GM12874 (cell line): ENCODE data around the gene FOXP2.

ENCODE experiments used
- CTCF ChIP-seq: IDR thresholded peaks from 2 replicates; pipeline ENCODE4 v1.5.1; 2011; ENCODE audit warnings: low read depth, mild to moderate bottlenecking, control low read depth, low read length, moderate library complexity; ENCODE audit not compliant: insufficient read depth

FOXP2 gene

GRCh38 chr7:114392686-114393085 lies 21.9 kb upstream of the FOXP2 start:
- TF ChIP-seq CTCF, result no peak

GRCh38 chr7:114402876-114403635 lies 11.6 kb upstream of the FOXP2 start:
- no peak for TF ChIP-seq CTCF

GRCh38 chr7:114405427-114405826 lies 9.2 kb upstream of the FOXP2 start:
- TF ChIP-seq CTCF, result peak; percentile 18; the same call in 1 of the 2 replicates

GRCh38 chr7:114409750-114410149 lies 4.9 kb upstream of the FOXP2 start:
- TF ChIP-seq CTCF, result no peak

GRCh38 chr7:114412548-114412947 lies 2.1 kb upstream of the FOXP2 start:
- TF ChIP-seq CTCF, result no peak

GRCh38 chr7:114413761-114414155 lies 857 bp upstream of the FOXP2 start:
- TF ChIP-seq CTCF, result no peak

GRCh38 chr7:114415064-114415989 lies 712 bp downstream of the FOXP2 start:
- TF ChIP-seq CTCF, result no peak
